Measurements from ENCODE around the gene ALS2.

- TF ChIP-seq CTCF (IDR thresholded peaks at IDR 0.05 in 4 of 5, conservative IDR thresholded peaks at IDR 0.05 in 1 of 5) (no peak), POLR2A (IDR thresholded peaks at IDR 0.05) (no peak)
Measured at GRCh38 chr2:201759567-201759966, 21.2 kb downstream of the ALS2 start.

Measured in gastrocnemius medialis (tissue), 4 donors.